Skeletal muscle satellite cell (primary cell): ENCODE data around the gene HSPB7.
"Not testable (repeated sequence)": the region's sequence is repeated elsewhere in the genome, so short reads cannot be mapped to it uniquely, and the experiment has no call there.

ENCODE experiments used
- H3K27me3 ChIP-seq: 2 replicates; pipeline ENCODE4 v1.7.0; 2013; ENCODE audit warnings: low read length; ENCODE audit not compliant: control insufficient read depth, insufficient read depth
- H3K36me3 ChIP-seq: 2 replicates; pipeline ENCODE4 v1.7.0; 2013; ENCODE audit warnings: mild to moderate bottlenecking, control low read depth, low read length; ENCODE audit not compliant: insufficient read depth
- H3K4me1 ChIP-seq: 2 replicates; pipeline ENCODE4 v1.7.0; 2013; ENCODE audit warnings: low read length; ENCODE audit not compliant: control insufficient read depth, insufficient read depth
- H3K4me2 ChIP-seq: 2 replicates; pipeline ENCODE4 v1.7.0; 2013; ENCODE audit warnings: mild to moderate bottlenecking, low read length
- H3K4me3 ChIP-seq: 2 replicates; pipeline ENCODE4 v1.7.0; 2013; ENCODE audit warnings: low read length
- H3K9ac ChIP-seq: 2 replicates; pipeline ENCODE4 v1.7.0; 2013; ENCODE audit warnings: mild to moderate bottlenecking, low read depth, low read length, moderate library complexity
- H3K9me3 ChIP-seq: replicated peaks from 2 replicates; pipeline ENCODE4 v1.7.0; 2013; ENCODE audit warnings: mild to moderate bottlenecking, control low read depth, low read length

HSPB7 gene

DNA sequence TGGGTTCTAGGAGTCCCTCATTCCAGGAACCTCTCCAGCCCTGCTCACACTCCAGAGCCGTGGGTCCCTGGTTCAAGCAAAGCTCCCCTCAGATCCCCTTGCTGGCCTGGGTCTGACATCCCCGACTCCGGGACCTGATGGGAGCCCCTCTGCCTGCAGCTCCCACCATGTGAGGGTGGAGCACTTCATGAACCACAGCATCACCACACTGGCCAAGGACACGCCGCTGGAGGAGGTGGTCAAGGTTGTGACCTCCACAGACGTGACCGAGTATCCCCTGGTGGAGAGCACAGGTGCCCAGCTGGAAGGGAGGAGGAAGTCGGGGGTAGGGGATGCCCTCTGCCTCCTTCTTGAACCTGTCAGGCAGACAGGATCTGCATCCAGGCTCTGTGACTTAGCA lies 13.7 kb upstream of the HSPB7 start:
- peaks cover 4% of the 10 kb centered on the region for H3K27me3 ChIP-seq

DNA sequence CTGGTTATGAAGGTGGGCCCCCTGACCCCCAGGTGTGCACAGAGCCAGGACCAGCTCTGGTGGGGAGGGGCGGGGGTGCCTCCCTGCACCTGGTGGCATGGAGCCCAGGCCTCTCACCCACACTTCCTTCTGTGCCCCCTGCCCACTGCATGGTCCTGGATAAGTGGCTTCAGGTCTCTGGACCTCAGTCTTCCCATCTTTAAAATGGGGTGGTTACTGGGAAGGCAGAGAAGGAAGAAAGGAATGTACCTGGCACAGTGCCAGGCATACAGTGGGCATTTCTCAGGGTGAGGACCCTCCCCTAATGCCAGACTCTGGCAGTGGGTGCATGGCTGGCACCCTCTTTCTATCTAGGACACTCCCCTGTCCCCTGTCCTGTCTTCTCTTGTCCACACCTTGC lies 11.4 kb upstream of the HSPB7 start:
- H3K4me3 ChIP-seq: no peak overlapping the region
- peaks cover 5% of the 10 kb centered on the region for H3K4me1 ChIP-seq
- H3K27me3 ChIP-seq: peaks cover 4% of the 10 kb centered on the region
- H3K4me2 ChIP-seq: no peak overlapping the region
- no peak overlapping the region for H3K9ac ChIP-seq
- no peaks in the 10 kb centered on the region for H3K9me3 ChIP-seq
- H3K36me3 ChIP-seq: no peaks in the 10 kb centered on the region

More for the DNA sequence above, 13.7 kb upstream of the HSPB7 start:
- Histone ChIP-seq H3K4me1 (peaks cover 5% of the 10 kb centered on the region), H3K9ac (no peak overlapping the region), H3K36me3 (no peaks in the 10 kb centered on the region), H3K4me2 (no peak overlapping the region), H3K9me3 (no peaks in the 10 kb centered on the region), H3K4me3 (no peak overlapping the region)

DNA sequence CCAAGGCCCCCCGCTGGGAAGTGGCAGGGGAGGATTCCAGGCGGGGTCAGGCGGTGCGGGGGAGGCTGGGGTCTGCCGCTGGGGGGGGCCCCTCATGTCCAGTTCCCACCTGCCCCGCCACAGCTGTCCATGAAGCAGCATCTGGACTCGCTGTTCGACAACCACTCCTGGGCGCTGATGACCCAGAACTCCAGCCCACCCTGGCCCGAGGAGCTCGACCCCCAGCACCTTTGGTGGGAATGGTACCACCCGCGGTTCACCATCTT lies 11.1 kb upstream of the HSPB7 start:
- H3K27me3 ChIP-seq, H3K36me3 ChIP-seq, H3K4me3 ChIP-seq, H3K9ac ChIP-seq, H3K4me1 ChIP-seq, H3K4me2 ChIP-seq, H3K9me3 ChIP-seq: not testable (repeated sequence)

DNA sequence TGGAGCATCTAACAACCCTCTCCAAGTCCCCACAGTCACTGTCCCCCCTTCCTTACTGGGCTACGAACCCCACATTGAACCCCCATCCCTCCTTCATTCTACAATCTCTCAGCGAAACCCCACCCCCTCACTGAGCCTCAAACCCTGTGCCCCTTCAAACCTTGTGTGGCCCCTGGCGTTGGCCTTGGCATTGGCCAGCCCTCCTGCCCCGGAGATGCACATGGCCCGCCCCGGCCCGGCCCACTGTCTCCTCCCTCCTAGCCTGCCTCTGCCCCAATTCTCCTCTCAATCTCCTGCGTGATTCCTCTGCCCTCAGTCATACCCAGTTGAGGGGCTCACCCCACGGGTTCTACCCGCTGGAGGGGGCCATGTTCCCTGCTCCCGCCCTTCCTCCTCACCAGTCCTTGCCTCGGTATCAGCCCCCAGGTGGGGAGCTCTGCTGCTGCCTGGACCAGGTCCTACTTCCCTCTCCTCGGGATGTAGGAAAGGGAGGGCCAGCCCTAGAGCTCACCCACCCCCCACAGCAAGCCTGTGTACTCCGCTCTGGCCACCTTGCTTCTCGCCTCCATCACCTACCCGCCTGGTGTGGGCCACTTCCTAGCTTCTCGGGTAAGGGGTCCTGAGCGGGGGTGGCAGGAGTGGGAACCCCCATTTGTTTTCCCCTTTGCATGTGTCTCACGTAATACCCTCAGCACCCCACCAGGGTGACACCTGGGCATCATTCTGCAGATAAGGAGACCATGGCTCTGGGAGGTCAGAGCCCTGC lies 10.6 kb upstream of the HSPB7 start:
- no peak overlapping the region for H3K4me2 ChIP-seq
- H3K27me3 ChIP-seq: peaks cover 4% of the 10 kb centered on the region
- no peaks in the 10 kb centered on the region for H3K36me3 ChIP-seq
- H3K4me1 ChIP-seq: peaks cover 5% of the 10 kb centered on the region
- no peaks in the 10 kb centered on the region for H3K9me3 ChIP-seq
- H3K9ac ChIP-seq: no peak overlapping the region
- no peak overlapping the region for H3K4me3 ChIP-seq

DNA sequence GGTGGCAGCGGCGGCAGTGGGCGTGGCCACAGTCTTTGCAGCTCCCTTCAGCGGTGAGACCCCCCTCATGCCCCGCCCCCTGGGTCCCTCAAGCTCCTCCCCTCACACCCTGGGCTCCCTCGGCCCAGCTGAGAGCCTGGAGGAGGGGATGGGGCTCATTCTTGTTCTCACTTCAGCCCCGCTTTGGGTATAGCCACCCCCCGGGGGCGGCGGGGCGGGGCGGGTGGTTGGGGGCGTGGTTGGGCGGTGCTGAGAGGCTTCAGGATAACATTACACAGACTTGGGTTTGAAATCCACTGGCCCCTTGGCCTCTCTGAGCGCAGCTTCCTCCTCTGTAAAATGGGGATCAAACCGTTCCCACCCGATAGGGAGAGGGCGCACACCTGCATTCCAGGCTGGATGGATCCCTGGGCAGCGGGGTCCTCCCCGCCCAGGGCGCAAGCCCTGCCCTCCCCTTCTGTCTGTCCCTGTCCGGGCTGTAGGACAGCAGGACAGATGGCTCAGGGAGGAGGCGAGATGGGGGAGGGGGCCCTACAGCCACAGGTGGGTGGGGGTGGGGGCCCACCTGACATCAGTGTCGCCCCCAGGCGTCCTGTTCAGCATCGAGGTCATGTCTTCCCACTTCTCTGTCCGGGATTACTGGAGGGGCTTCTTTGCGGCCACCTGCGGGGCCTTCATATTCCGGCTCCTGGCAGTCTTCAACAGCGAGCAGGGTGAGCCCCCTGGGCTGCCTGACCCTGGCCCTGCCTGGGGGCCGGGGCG lies 9.1 kb upstream of the HSPB7 start:
- H3K27me3 ChIP-seq: peaks cover 4% of the 10 kb centered on the region

DNA sequence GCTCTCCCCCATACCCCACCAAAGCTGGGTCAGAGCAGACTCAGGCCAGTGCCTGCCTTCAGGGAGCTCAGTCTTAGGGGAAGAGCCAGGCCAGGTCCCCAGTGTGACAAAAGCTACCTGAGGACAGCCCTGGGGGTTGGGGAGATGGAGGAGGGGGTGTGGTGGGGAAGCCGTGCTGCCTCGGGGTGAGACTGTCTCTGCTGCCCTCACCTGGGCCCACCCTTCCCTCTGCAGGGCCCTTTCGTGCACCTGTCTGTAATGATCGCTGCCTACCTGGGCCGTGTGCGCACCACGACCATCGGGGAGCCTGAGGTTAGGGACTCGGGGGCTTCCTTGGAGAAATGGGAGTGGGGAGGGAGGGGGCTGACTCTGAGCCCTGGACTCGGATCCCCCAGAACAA lies 8.5 kb upstream of the HSPB7 start:
- H3K27me3 ChIP-seq, H3K4me3 ChIP-seq, H3K9ac ChIP-seq, H3K36me3 ChIP-seq, H3K4me1 ChIP-seq, H3K4me2 ChIP-seq, H3K9me3 ChIP-seq: not testable (repeated sequence)

More for the DNA sequence above, 9.1 kb upstream of the HSPB7 start:
- Histone ChIP-seq H3K36me3 (no peaks in the 10 kb centered on the region), H3K4me1 (no peaks in the 10 kb centered on the region), H3K9ac (no peak overlapping the region), H3K4me2 (peak overlapping the region; percentile 69), H3K4me3 (no peak overlapping the region), H3K9me3 (no peaks in the 10 kb centered on the region)

DNA sequence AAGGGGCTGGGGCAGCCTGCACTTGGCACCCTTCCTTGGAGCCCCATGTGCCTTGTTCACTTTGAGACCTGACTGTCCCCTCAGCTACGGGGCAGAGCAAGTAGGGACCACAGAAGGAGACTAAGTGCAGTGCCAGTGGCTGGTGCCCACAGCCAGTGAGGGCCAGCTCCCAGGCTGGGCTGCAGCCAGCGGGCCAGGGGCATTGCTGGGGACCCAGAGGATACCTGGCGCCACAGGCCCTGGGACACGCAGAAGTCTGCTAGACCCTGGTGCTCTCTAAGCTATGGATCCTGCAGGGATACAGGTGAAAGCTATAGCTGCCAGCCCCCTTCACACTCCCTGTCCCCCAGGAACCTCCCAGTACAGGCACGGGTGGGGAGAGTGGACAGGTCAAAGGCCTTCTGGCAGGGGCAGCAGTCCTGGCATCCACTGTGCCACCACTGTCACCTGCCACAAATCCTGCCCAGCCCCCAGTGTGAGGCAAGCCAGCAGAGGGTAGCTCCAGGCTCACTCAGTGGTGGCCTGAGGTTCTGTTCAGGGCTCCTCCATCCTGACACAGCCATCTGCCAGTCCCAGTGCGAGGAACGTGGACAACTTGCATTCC lies 5.3 kb upstream of the HSPB7 start:
- no peaks in the 10 kb centered on the region for H3K27me3 ChIP-seq
- H3K9me3 ChIP-seq: no peaks in the 10 kb centered on the region
- peaks cover 26% of the 10 kb centered on the region for H3K4me1 ChIP-seq
- H3K4me3 ChIP-seq: no peak overlapping the region
- no peak overlapping the region for H3K4me2 ChIP-seq
- H3K36me3 ChIP-seq: no peaks in the 10 kb centered on the region
- no peak overlapping the region for H3K9ac ChIP-seq

DNA sequence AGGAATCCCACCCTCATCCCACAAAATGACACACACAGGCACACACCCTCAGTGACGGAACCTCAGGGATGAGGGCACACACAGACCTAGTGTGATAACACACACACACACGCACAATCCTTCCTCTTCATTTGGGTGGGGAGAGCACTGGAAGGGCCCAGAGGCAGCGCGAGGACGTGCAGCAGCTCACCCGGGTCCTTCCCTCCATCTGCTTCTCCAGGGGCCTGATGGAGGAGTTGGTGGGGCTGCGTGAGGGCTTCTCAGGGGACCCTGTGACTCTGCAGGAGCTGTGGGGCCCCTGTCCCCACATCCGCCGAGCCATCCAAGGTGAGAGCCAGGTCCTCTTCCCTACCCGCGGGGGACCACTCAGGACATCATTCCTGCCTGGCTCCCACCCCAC lies 4.5 kb upstream of the HSPB7 start:
- Histone ChIP-seq H3K9me3 (no peaks in the 10 kb centered on the region), H3K4me3 (no peak overlapping the region), H3K9ac (no peak overlapping the region), H3K27me3 (no peaks in the 10 kb centered on the region), H3K4me1 (peaks cover 34% of the 10 kb centered on the region), H3K4me2 (no peak overlapping the region), H3K36me3 (no peaks in the 10 kb centered on the region)

DNA sequence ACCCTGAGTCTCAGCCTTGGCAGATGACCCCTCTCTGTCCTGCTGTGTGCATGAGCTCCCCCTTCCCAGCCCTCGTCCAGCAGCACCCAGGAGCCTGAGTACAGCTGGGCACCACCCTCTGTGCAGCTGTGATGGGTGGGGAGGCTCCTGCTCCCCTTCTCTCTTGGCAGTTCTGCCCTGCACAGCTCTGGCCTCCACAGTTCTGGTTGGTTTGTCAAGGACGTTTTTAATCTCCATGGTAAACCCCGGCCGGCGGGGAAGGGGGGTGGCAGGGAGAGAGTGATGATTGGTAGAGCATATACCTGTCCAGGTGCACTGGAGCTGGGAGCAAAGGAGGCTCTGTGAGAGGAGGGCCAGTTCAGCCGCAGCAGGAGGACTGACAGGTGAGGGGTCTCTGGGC lies 3.8 kb upstream of the HSPB7 start, which contains the start of gene CLCNKA:
CLCNKA (plus strand) TSS at position 356 of the 400 bp plus-strand sequence. CDS start 584 bp downstream, outside the sequence.
- no peaks in the 10 kb centered on the region for H3K9me3 ChIP-seq
- H3K36me3 ChIP-seq: no peaks in the 10 kb centered on the region
- peaks cover 41% of the 10 kb centered on the region for H3K4me1 ChIP-seq

DNA sequence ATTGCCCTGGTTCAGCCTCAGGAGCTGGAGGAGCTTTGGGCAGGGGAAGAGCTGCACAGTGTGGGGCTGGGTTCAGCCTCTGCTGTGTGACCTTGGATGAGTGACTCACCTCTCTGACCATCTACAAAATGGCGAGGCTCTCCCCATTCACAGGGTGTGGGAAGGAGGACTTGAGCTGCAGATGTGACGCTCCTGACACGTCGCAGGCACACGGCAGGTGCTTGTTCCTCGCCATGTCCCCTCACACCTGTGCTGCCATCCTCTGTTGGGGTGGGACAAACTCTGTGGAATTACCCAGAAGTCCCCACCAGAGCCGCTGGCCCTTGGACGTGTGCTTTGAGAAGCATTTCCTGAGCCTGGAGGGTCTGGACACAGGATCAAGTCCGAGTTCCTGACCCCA lies 3.0 kb upstream of the HSPB7 start:
- not testable (repeated sequence) for H3K27me3 ChIP-seq, H3K4me2 ChIP-seq, H3K9ac ChIP-seq, H3K36me3 ChIP-seq, H3K9me3 ChIP-seq, H3K4me3 ChIP-seq
- H3K4me1 ChIP-seq: peaks cover 49% of the 10 kb centered on the region

More for the DNA sequence above, 3.8 kb upstream of the HSPB7 start, which contains the start of gene CLCNKA:
- no peak within 1 kb of the TSS for H3K4me3 ChIP-seq
- no peak within 1 kb of the TSS for H3K9ac ChIP-seq
- H3K4me2 ChIP-seq: no peak within 1 kb of the TSS
- H3K27me3 ChIP-seq: no peaks in the 10 kb centered on the region

DNA sequence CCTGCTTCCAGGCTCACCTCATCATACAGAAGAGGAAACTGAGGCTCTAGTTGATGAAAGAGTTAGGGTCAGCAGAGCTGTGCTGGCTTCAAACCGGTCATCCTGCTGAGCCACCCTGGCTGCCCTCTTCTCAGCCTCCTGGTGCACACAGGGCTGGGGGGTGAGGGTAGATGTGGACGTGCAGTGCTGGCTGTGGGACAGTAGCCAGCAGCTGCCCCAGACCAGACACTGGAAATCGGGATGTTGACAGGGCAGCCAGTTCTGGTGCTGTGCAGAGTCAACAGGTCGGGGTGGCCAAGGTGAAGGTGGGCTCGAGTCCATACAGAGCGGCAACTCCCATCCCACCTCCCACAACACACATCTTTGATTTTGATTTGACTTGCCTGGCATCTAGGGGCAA lies 2.5 kb upstream of the HSPB7 start:
- H3K9ac ChIP-seq: no peak overlapping the region
- peaks cover 55% of the 10 kb centered on the region for H3K4me1 ChIP-seq

More for the DNA sequence above, 2.5 kb upstream of the HSPB7 start:
- no peaks in the 10 kb centered on the region for H3K36me3 ChIP-seq
- no peaks in the 10 kb centered on the region for H3K9me3 ChIP-seq
- H3K4me2 ChIP-seq: peak overlapping the region; percentile 27
- H3K4me3 ChIP-seq: peak overlapping the region; percentile 23
- no peaks in the 10 kb centered on the region for H3K27me3 ChIP-seq
